Activated CD8-positive, alpha-beta memory T cell treated with anti-CD3 and anti-CD28 coated beads, Interleukin-2, amount 50 U/mL, for 48 hours (primary cell): Measurements from ENCODE around the gene OR6C1.
"Not testable (repeated sequence)": the region's sequence is repeated elsewhere in the genome, so short reads cannot be mapped to it uniquely, and the experiment has no call there.

Source experiments
- DNase-seq: peaks from one replicate; pipeline ENCODE4 v3.0.0-alpha.2; 2020

Gene OR6C1

GRCh38 chr12:55314043-55314442 lies at the start of gene OR6C1:
Gene OR6C1, plus strand, starts transcription at chr12:55314343. Its CDS starts 6,257 bp downstream, at chr12:55320600.
- DNase-seq: no peak

GRCh38 chr12:55280991-55281390 lies 33.2 kb upstream of the OR6C1 start:
- no peak for DNase-seq

- no peak for DNase-seq
These were observed 24.1 kb upstream of the OR6C1 start for GRCh38 chr12:55289999-55290398.

- DNase-seq: no peak
These were observed 17.7 kb upstream of the OR6C1 start, which contains the start of gene OR6C6 for GRCh38 chr12:55296469-55296868. Gene OR6C6, minus strand, starts transcription at chr12:55296569. Its CDS starts 1,337 bp downstream, at chr12:55295232.

GRCh38 chr12:55320201-55320600 lies 6.1 kb downstream of the OR6C1 start:
- DNase-seq: no peak

- DNase-seq: not testable (repeated sequence)
These were observed 11.7 kb downstream of the OR6C1 start for GRCh38 chr12:55325801-55326200.

GRCh38 chr12:55330446-55330845 lies 16.3 kb downstream of the OR6C1 start, which contains the start of gene OR6C3:
Gene OR6C3, plus strand, starts transcription at chr12:55330746. Its CDS starts 955 bp downstream, at chr12:55331701.
- no peak for DNase-seq

DNA sequence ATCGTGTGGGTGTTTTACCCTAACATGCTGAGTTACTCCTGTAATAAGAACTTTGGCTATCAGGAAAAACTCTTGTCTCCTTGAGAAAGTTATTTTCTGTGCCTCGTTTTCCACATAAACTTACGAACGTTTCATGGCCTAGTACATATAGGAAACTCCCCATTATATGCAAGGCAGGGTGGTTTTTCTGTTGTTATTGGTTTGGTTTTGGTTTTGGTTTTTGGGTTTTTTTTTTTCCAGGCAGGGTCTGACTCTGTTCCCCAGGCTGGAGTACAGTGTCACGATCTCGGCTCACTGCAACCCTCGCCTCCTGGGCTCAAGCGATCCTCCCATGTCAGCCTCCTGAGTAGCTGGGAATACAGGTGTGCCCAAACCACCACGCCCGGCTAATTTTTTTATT lies 21.9 kb downstream of the OR6C1 start:
- no peak for DNase-seq

DNA sequence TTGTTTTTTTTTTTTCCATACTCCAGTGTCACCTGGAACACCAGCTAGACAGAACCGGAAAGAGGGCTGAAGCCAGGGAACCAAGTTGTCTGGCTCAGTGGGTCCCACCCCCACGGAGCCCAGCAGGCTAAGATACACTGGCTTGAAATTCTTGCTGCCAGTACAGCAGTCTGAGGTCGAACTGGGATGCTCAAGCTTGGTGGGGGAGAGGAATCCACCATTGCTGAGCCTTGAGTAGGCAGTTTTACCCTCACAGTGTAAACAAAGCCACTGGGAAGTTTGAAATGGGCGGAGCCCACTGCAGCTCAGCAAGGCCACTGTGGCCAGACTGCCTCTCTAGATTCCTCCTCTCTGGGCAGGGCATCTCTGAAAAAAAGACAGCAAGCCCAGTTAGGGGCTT lies 41.2 kb downstream of the OR6C1 start:
- not testable (repeated sequence) for DNase-seq

GRCh38 chr12:55362675-55363074 lies 48.5 kb downstream of the OR6C1 start, which contains the start of gene OR6C75:
Gene OR6C75, plus strand, starts transcription at chr12:55362975. Its CDS starts 2,136 bp downstream, at chr12:55365111.
- no peak for DNase-seq

DNA sequence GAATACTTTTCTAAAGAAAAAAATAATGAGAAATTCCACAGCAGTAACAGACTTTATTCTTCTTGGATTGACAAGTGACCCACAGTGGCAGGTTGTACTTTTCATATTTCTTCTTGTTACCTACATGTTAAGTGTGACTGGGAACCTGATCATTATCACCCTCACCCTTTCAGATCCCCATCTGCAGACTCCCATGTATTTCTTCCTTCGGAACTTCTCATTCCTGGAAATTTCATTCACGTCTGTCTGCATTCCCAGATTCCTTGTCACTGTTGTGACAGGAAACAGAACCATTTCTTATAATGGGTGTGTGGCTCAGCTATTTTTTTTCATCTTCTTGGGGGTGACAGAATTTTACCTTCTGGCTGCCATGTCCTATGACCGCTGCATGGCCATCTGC lies 50.9 kb downstream of the OR6C1 start:
- no peak for DNase-seq
